SKM-1 (cell line): Measurements from ENCODE around the gene INSM2.

Experiments used
- DNase-seq: peaks from one replicate; lab custom pipeline; 2025; ENCODE audit not compliant: unreplicated experiment; lab: John Stamatoyannopoulos, UW

Gene INSM2, protein sequence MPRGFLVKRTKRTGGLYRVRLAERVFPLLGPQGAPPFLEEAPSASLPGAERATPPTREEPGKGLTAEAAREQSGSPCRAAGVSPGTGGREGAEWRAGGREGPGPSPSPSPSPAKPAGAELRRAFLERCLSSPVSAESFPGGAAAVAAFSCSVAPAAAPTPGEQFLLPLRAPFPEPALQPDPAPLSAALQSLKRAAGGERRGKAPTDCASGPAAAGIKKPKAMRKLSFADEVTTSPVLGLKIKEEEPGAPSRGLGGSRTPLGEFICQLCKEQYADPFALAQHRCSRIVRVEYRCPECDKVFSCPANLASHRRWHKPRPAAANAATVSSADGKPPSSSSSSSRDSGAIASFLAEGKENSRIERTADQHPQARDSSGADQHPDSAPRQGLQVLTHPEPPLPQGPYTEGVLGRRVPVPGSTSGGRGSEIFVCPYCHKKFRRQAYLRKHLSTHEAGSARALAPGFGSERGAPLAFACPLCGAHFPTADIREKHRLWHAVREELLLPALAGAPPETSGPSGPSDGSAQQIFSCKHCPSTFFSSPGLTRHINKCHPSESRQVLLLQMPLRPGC

GRCh38 chr14:35533357-35534207, at the start of gene INSM2:
TSS of gene INSM2 (plus strand) at chr14:35534164. CDS start at chr14:35534253, 89 bp downstream.
- DNase-seq, result no peak

DNA sequence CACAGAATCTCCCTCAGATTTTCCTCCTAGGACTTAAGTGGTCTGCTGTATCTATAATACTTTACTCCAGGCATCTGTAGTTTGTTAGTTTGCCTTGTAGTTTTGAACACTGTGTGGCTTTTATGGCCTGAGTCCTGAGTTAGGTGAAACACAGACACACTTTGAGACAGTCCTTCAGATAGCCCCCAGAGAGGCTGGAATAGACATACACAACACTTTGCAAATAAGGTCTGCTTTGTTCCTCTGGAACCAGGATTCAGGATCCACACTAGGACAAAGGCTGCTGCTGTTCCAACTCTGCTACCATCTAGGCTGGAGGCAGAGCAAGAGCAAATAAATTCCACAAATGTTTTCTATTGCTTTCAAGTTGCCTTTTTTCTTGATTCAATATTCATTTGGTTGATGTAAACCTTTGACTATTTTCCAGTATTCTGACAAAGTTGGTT, 41.4 kb upstream of the INSM2 start:
- no peak for DNase-seq

- no peak for DNase-seq
Observed at GRCh38 chr14:35495278-35495677, 38.7 kb upstream of the INSM2 start.

DNA sequence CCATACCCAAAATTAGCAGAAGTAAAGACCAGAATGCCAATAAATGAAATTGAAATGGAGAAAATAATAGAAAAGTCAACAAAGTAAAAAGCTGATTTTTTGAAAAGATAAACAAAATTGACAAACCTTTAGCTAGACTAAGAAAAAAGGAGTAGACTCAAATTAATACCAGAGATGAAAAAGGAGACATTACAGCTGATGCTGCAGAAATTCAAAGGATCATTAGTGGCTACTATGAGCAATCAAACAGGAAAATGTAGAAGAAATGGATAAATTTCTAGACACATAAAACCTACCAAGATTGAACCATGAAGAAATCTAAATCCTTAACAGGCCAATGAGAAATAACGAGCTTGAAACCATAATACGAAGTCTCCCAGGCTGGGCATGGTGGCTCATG, 34.8 kb upstream of the INSM2 start:
- DNase-seq, result no peak

DNA sequence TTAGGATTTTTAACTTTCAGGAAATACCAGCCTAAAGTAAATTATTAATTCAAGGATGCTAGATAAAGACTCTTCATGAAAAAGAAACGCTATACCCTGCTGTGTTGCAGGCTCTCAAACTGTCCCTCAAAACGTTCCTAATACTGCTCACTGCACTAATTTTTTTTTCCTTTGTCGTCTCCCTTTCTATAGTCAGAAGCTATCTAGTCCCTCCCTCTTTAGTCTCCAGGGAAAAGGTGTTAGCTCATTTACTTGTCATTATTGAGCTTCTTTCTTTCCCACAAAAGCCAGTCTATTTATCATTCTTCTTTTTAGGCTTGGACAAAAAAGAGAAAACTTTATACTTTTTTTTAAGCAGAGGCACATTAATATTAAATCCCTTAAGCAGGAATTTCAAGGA, 30.3 kb upstream of the INSM2 start:
- DNase-seq, result no peak

- DNase-seq, result no peak
Observed at GRCh38 chr14:35504260-35504659, 29.7 kb upstream of the INSM2 start.

GRCh38 chr14:35506461-35506860, 27.5 kb upstream of the INSM2 start:
- no peak for DNase-seq

DNA sequence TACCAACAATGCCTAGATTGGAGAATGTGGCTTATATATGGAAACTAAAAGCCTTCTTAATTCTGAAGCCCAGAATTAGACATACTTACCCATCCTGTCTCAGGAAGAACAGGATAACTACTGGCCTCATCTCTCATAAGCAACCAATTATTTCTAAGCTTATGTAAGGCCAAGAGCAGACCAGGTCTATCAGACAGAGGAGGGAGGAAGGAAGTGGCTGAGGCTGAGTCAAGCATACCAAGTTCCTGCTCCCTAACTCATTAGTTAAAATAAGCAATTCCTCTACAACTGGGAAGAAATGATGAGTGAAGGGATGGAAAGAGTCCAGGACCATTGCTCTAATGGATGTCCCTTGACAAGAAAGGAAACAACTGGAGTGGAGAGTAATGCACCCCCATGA, 27.0 kb upstream of the INSM2 start:
- DNase-seq, result no peak

GRCh38 chr14:35509846-35510245, 24.1 kb upstream of the INSM2 start:
- DNase-seq, result no peak

DNA sequence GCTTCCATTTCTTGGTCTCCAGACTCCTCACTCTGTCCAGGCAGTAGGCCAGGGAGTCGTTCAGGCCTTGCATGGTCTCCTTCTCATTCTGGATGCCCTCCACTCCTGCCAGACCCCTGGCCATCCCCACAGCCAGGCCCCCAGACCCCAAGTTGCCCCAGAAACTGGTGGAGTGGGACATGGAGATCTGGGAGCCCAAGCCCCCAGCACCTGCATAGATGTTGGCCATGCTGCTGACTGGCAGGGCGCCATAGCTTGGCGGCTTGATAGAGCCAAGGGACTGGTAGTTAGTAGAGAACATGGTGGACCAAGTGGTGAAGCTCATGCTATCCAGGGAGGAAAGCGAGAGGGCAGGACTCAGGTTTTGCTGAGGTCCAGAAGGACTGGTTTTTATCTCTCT, 21.2 kb upstream of the INSM2 start:
- no peak for DNase-seq

- DNase-seq, result no peak
Observed at GRCh38 chr14:35515916-35516315, 18.0 kb upstream of the INSM2 start.

GRCh38 chr14:35519986-35520385, 14.0 kb upstream of the INSM2 start:
- no peak for DNase-seq

DNA sequence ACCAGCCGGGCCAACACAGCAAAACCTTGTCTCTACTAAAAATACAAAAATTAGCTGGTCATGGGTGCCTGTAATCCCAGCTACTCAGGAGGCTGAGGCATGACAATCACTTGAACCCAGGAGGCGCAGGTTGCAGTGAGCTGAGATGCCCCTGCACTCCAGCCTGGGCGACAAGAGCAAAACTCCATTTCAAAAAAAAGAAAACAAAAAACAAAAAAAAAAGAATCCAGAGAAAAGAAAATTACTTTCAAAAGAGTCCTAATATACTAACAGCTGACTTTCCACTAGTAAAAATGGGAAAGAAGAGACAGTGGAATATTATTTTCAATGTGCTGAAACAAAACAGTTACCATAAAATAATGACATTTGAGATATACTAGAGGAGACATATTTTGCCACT, 8.3 kb upstream of the INSM2 start:
- no peak for DNase-seq

DNA sequence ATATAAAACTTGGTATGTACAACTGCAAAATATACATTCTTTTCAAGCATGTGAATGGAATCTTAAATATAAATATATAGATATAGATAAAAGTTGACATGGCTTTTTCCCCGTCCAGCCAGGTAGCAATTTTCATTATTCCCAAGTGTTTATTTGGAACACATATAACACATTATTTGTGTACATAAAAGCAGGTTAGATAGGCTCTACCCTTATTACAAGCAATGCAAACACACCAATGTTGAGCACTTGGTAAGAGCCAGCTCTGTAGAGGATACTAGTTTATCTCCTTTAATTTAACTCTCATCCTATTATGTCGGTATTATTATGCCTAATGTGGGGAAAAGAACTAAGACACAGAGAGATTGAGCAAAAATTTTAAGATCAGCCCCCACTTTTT, 7.0 kb upstream of the INSM2 start:
- no peak for DNase-seq

DNA sequence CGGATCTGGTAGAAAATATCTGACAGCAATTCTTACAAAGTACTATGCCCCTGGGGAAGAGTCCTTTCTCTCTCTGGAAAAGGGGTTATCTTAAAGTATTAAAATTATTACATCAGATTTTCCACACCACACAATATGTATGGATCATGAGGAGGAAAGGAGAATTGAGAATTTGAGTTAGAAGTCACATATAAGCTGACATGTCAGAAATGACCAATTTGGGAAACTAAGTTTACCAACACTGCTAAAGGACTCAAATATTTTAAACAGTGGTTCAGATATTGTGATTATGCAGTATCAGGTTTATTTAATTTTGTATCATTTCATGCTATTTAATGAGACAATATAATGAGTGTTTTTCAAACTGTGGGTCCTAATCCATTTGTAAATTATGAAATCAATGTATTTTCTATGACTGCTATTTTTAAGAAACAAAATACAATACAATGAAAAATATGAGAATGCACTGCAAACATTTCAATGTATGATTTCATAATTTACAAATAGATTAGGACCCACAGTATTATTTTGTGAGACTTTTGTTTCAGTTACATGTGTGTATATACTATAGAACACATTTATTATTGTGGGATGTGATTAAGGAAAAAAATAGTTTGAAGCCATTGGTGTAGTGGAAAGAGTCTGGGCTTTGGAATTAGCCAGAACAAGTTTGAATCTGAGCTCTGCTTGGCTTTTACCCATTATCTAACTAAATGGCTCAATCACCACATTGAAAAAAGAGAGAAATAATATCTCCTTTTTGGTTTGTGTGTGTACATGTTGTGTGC, 1.8 kb upstream of the INSM2 start:
- no peak for DNase-seq

- no peak for DNase-seq
Observed at GRCh38 chr14:35532783-35533356, 1.1 kb upstream of the INSM2 start.

- no peak for DNase-seq
Observed at GRCh38 chr14:35534208-35534872, 376 bp downstream of the INSM2 start.

DNA sequence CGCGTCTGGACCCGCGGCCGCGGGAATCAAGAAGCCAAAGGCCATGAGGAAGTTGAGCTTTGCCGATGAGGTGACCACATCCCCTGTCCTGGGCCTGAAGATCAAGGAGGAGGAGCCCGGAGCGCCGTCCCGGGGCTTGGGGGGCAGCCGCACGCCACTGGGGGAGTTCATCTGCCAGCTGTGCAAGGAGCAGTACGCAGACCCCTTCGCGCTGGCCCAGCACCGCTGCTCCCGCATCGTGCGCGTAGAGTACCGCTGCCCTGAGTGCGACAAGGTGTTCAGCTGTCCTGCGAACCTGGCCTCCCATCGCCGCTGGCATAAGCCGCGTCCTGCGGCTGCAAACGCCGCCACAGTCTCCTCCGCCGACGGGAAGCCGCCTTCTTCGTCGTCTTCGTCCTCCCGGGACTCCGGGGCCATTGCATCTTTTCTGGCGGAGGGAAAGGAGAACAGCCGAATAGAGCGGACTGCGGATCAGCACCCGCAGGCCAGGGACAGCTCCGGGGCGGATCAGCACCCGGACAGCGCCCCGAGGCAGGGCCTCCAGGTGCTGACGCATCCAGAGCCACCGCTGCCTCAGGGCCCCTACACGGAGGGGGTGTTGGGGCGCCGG, 1.0 kb downstream of the INSM2 start:
- DNase-seq, result no peak

GRCh38 chr14:35535483-35536112, 1.6 kb downstream of the INSM2 start:
- no peak for DNase-seq
